H1 (cell line): Measurements from ENCODE around the gene LRP8. TPM values are rescaled to one million over a fixed set of nuclear protein-coding genes. Genes with fewer than 3 reads are reported as not detected.

Experiments used
- ASH2L ChIP-seq: fragments of 200-600, 300-600 bp; sonication (generic); IDR thresholded peaks from one replicate; pipeline ENCODE4 v1.7.1; 2017; ENCODE audit warnings: low read length
- PHF8 ChIP-seq: fragments of 200-600 bp; sonication (generic); conservative IDR thresholded peaks from 2 replicates; pipeline ENCODE4 v1.7.1; 2012; ENCODE audit warnings: low read depth, mild to moderate bottlenecking, inconsistent platforms, low read length, moderate library complexity
- POLR2A ChIP-seq, 2 experiments: IDR thresholded peaks; 1 replicate in 1 of 2; 2 replicates in 1 of 2; pipeline ENCODE4 v1.6.1; 2011; ENCODE audit warnings: low read depth in 2 of 2, low read length in 2 of 2, mild to moderate bottlenecking in 2 of 2; ENCODE audit errors: control extremely low read depth in 1 of 2
- POLR2AphosphoS5 ChIP-seq: IDR thresholded peaks from 2 replicates; pipeline ENCODE4 v1.6.1; 2011; ENCODE audit warnings: low read depth, low read length
- RAD21 ChIP-seq, 2 experiments: IDR thresholded peaks in 1 of 2; conservative IDR thresholded peaks in 1 of 2; 2 replicates each; pipeline ENCODE4 v1.6.1; 2011; ENCODE audit warnings: low read depth in 2 of 2, low read length in 2 of 2, improper control_type of control experiment in 1 of 2, inconsistent platforms in 1 of 2, mild to moderate bottlenecking in 1 of 2, moderate library complexity in 1 of 2
- polyA plus RNA-seq, 7 experiments: library from polyadenylated mRNA; depleted of rRNA in 3 of 7; stranded (reverse) in 5 of 7; unstranded in 2 of 7; fragments of >200 nt in 5 of 7; fragments of 200-250 nt in 2 of 7; gene quantifications; 1 replicate in 5 of 7; 2 replicates in 1 of 7; 4 replicates in 1 of 7; pipeline versions ENCODE4 v1.2.1 to v1.2.3, GENCODE V29; 2011 to 2013; ENCODE audit warnings: missing spikeins in 2 of 7, mixed read lengths in 2 of 7
- total RNA-seq: library from RNA; stranded (reverse); fragmentation: NEBNext Ultra II Directional; extraction: Animal tissue kit (Norgen Biotek cat#: 25700); gene quantifications from 2 replicates; pipeline ENCODE4 v1.2.1, GENCODE V29; 2021

LRP8 gene
- total and polyA plus RNA-seq, 2 of the 8 experiments (the other 6 are each of a cell fraction or from before 2014, with no cell fraction given) = 63.2 to 66.4 TPM

GRCh38 chr1:53326598-53327181 is 1.2 kb downstream of the LRP8 start (continued):
- TF ChIP-seq PHF8 = peak; percentile 52; the same call in 1 of the 2 replicates
- TF ChIP-seq POLR2AphosphoS5 = peak; percentile 14; the same call in 1 of the 2 replicates
- peak; percentile 78 for TF ChIP-seq ASH2L
- no peak for TF ChIP-seq RAD21 (IDR thresholded peaks at IDR 0.05 in 1 of 2, conservative IDR thresholded peaks at IDR 0.05 in 1 of 2; ENCODE audit: low read depth in 2 of 2, low read length in 2 of 2)
- TF ChIP-seq POLR2A (IDR thresholded peaks at IDR 0.05; ENCODE audit: control extremely low read depth in 1 of 2, low read depth in 2 of 2, low read length in 2 of 2) = peak in 1 of 2 experiments; percentile 5; a peak in 1 of 3 replicates
